SK-N-SH (cell line): Measurements from ENCODE around the gene TUBGCP6.

Experiments used
- POLR2AphosphoS5 ChIP-seq: IDR thresholded peaks from 2 replicates; pipeline ENCODE4 v1.6.1; 2012; ENCODE audit warnings: low read depth, low read length
- TAF1 ChIP-seq: IDR thresholded peaks from 2 replicates; pipeline ENCODE4 v1.6.1; 2012; ENCODE audit warnings: low read depth, mild to moderate bottlenecking, low read length, moderate library complexity, borderline replicate concordance
- TF ChIP-seq, protein P1 (sequence below): IDR thresholded peaks from 2 replicates; pipeline ENCODE4 v1.4.0; 2012; ENCODE audit warnings: low read depth
- TF ChIP-seq, protein P2 (sequence below): fragments of 200-600 bp; sonication (generic); IDR thresholded peaks from 2 replicates; pipeline ENCODE4 v1.6.1; 2017; ENCODE audit warnings: antibody characterized with exemption, mild to moderate bottlenecking, moderate library complexity
- TF ChIP-seq, protein P3 (sequence below): fragments of 150-350 bp; IDR thresholded peaks from 2 replicates; pipeline ENCODE4 v1.6.1; 2017; ENCODE audit warnings: antibody characterized with exemption, low read length, low read depth, borderline replicate concordance
- TF ChIP-seq, protein P4 (sequence below): fragments of 150-350 bp; IDR thresholded peaks from 2 replicates; pipeline ENCODE4 v1.6.1; 2016; ENCODE audit warnings: mild to moderate bottlenecking, low read depth, low read length

DNA sequence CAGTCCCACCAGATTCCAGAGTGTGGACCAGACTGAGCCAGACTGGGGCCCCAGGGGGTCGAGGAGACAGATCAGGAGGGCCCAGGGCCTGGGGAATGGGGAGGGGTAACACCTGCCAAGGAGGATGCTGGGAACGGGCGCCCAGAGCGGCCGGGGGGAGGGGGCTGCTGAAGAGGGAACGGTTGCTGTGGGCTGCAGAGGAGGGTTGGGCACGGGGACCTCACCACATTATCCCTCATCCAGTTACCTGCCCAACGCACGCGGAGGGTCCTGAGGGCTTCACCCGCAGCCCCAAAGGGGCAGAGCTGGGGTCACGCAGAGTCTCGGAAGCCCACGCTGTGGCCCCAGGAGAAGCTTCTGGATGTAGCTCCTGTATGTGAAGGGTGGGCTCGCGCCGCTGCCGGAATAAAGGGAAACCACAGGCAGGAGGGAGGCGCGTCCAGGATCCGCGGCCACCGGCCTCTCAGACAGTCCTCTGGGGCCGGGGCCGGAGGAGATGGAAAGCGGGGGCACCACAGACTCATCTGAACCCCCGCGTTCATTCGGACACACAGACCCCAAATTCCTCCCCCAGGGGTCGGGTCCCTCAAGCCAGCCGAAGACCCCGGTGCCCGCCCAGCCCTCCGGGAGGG lies 44.9 kb downstream of the TUBGCP6 start:
- TF ChIP-seq, protein P1, sequence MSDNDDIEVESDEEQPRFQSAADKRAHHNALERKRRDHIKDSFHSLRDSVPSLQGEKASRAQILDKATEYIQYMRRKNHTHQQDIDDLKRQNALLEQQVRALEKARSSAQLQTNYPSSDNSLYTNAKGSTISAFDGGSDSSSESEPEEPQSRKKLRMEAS, result peak; percentile 10; the same call in 1 of the 2 replicates
- TF ChIP-seq, protein P2, sequence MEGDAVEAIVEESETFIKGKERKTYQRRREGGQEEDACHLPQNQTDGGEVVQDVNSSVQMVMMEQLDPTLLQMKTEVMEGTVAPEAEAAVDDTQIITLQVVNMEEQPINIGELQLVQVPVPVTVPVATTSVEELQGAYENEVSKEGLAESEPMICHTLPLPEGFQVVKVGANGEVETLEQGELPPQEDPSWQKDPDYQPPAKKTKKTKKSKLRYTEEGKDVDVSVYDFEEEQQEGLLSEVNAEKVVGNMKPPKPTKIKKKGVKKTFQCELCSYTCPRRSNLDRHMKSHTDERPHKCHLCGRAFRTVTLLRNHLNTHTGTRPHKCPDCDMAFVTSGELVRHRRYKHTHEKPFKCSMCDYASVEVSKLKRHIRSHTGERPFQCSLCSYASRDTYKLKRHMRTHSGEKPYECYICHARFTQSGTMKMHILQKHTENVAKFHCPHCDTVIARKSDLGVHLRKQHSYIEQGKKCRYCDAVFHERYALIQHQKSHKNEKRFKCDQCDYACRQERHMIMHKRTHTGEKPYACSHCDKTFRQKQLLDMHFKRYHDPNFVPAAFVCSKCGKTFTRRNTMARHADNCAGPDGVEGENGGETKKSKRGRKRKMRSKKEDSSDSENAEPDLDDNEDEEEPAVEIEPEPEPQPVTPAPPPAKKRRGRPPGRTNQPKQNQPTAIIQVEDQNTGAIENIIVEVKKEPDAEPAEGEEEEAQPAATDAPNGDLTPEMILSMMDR, result no peak
- no peak for TF ChIP-seq POLR2AphosphoS5
- TF ChIP-seq, protein P3, sequence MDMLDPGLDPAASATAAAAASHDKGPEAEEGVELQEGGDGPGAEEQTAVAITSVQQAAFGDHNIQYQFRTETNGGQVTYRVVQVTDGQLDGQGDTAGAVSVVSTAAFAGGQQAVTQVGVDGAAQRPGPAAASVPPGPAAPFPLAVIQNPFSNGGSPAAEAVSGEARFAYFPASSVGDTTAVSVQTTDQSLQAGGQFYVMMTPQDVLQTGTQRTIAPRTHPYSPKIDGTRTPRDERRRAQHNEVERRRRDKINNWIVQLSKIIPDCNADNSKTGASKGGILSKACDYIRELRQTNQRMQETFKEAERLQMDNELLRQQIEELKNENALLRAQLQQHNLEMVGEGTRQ, result no peak
- TF ChIP-seq, protein P4, sequence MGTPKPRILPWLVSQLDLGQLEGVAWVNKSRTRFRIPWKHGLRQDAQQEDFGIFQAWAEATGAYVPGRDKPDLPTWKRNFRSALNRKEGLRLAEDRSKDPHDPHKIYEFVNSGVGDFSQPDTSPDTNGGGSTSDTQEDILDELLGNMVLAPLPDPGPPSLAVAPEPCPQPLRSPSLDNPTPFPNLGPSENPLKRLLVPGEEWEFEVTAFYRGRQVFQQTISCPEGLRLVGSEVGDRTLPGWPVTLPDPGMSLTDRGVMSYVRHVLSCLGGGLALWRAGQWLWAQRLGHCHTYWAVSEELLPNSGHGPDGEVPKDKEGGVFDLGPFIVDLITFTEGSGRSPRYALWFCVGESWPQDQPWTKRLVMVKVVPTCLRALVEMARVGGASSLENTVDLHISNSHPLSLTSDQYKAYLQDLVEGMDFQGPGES, result no peak
- TF ChIP-seq TAF1, result no peak
